ENCODE results near the gene LENG8. TPM values are rescaled to one million over a fixed set of nuclear protein-coding genes. Genes with fewer than 3 reads are reported as not detected.
"Not testable (repeated sequence)": the region's sequence is repeated elsewhere in the genome, so short reads cannot be mapped to it uniquely, and the experiment has no call there.

Gene LENG8
- total RNA-seq, 1 experiment from 2014 or later, result 55.5 TPM

DNA sequence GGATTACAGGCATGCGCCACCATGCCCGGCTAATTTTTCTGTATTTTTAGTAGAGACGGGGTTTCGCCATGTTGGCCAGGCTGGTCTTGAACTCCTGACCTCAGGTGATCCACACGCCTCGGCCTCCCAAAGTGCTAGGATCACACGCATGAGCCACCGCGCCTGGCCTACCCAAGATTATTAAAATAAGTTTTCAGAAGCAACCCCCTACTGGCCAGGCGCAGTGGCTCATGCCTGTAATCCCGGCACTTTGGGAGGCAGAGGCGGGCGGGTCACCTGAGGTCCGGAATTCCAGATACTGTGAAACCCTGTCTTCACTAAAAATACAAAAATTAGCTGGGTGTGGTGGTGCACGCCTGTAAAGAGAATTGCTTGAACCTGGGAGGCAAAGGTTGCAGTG lies 2.6 kb upstream of the LENG8 start:
- peaks cover 21% of the 10 kb centered on the region for H3K4me1 ChIP-seq (ENCODE audit: insufficient read depth, low read length)
- POLR2A ChIA-PET (ENCODE audit: unreplicated experiment), result not testable (repeated sequence)

GRCh38 chr19:54448040-54448773 lies 792 bp upstream of the LENG8 start:
- Histone ChIP-seq H3K4me3 (ENCODE audit: low read length) (peak overlapping the region; percentile 84), H3K36me3 (ENCODE audit: low read depth, low read length) (peaks cover 29% of the 10 kb centered on the region), H3K27me3 (ENCODE audit: low read length) (no peaks in the 10 kb centered on the region), H4K20me1 (ENCODE audit: low read length) (peaks cover 42% of the 10 kb centered on the region), H3K4me1 (ENCODE audit: insufficient read depth, low read length) (peaks cover 27% of the 10 kb centered on the region), H3K4me2 (ENCODE audit: low read length) (peak overlapping the region; percentile 95), H3K9me2 (replicated peaks; ENCODE audit: low read length) (no peaks in the 10 kb centered on the region), H3K79me2 (ENCODE audit: low read length) (peaks cover 73% of the 10 kb centered on the region), H2AFZ (ENCODE audit: low read length) (peak overlapping the region; percentile 53), H3K27ac (ENCODE audit: low read length) (peak overlapping the region; percentile 82), H3K9ac (ENCODE audit: low read length) (peak overlapping the region; percentile 98), H3K9me3 (ENCODE audit: low read length) (no peaks in the 10 kb centered on the region), H3F3A (ENCODE audit: low read length, unreplicated experiment) (no peaks in the 10 kb centered on the region)
- CTCF ChIA-PET, result interaction anchor here (0.6 to 1.1 kb wide), 3 partner anchors 14 to 278 kb away, joined by 3 to 4 read pairs (median 3); partner anchors contain the start of gene LENG9
- TF ChIP-seq EZH2phosphoT487 (IDR thresholded peaks at IDR 0.05; ENCODE audit: borderline replicate concordance, low read length) (no peak), EZH2 (IDR thresholded peaks at IDR 0.05; ENCODE audit: low read length, unreplicated experiment) (no peak), CTCF (conservative IDR thresholded peaks at IDR 0.05; ENCODE audit: low read depth, low read length) (no peak)
- peak; percentile 35 for ATAC-seq
- TSS peak; percentile 65 for BruUV-seq (replicated peaks)
- POLR2A ChIA-PET (ENCODE audit: unreplicated experiment), result interaction anchor here (0.6 to 1.0 kb wide), 4 partner anchors 15 to 719 kb away, joined by 3 to 6 read pairs (median 4); partner anchors contain the start of genes LENG9 and MBOAT7
- intact Hi-C loops (cut with micrococcal nuclease), result loop anchor here (2.0 kb wide), 1 partner anchor 15 kb away; the partner anchor contains the start of gene LENG9
- DNase-seq, result peak; percentile 54

More for the DNA sequence above, 2.6 kb upstream of the LENG8 start:
- CTCF ChIA-PET; ATAC-seq; H3K4me2 ChIP-seq (ENCODE audit: low read length); H3F3A ChIP-seq (ENCODE audit: low read length, unreplicated experiment); H3K27me3 ChIP-seq (ENCODE audit: low read length); H3K9ac ChIP-seq (ENCODE audit: low read length); H3K9me2 ChIP-seq (replicated peaks; ENCODE audit: low read length); DNase-seq; BruUV-seq (replicated peaks); H3K27ac ChIP-seq (ENCODE audit: low read length); H2AFZ ChIP-seq (ENCODE audit: low read length); H3K9me3 ChIP-seq (ENCODE audit: low read length); H3K4me3 ChIP-seq (ENCODE audit: low read length); intact Hi-C loops (cut with micrococcal nuclease): not testable (repeated sequence)
- TF ChIP-seq CTCF (conservative IDR thresholded peaks at IDR 0.05; ENCODE audit: low read depth, low read length), result peak; percentile 30; the same call in 1 of the 2 replicates
- Histone ChIP-seq H4K20me1 (ENCODE audit: low read length) (peaks cover 24% of the 10 kb centered on the region), H3K79me2 (ENCODE audit: low read length) (peaks cover 54% of the 10 kb centered on the region), H3K36me3 (ENCODE audit: low read depth, low read length) (peaks cover 11% of the 10 kb centered on the region; the same call in 1 of the 2 replicates)

- Histone ChIP-seq H3K9me3 (ENCODE audit: low read length) (no peaks in the 10 kb centered on the region), H3K9ac (ENCODE audit: low read length) (peak overlapping the region; percentile 98), H3F3A (ENCODE audit: low read length, unreplicated experiment) (no peaks in the 10 kb centered on the region), H4K20me1 (ENCODE audit: low read length) (peaks cover 51% of the 10 kb centered on the region), H3K36me3 (ENCODE audit: low read depth, low read length) (peaks cover 42% of the 10 kb centered on the region), H3K79me2 (ENCODE audit: low read length) (peaks cover 87% of the 10 kb centered on the region), H3K4me1 (ENCODE audit: insufficient read depth, low read length) (peaks cover 27% of the 10 kb centered on the region), H3K9me2 (replicated peaks; ENCODE audit: low read length) (no peaks in the 10 kb centered on the region), H3K4me2 (ENCODE audit: low read length) (peak overlapping the region; percentile 95), H3K27ac (ENCODE audit: low read length) (peak overlapping the region; percentile 82), H3K4me3 (ENCODE audit: low read length) (peak overlapping the region; percentile 84), H2AFZ (ENCODE audit: low read length) (peak overlapping the region; percentile 74; the same call in 1 of the 2 replicates), H3K27me3 (ENCODE audit: low read length) (no peaks in the 10 kb centered on the region)
- ATAC-seq (no peak), DNase-seq (no peak)
- ChIA-PET POLR2A (ENCODE audit: unreplicated experiment) (interaction anchor here (0.7 kb wide), 1 partner anchor 208 kb away, joined by 3 read pairs; no protein-coding TSS in a partner anchor), CTCF (no interaction called here)
- BruUV-seq (replicated peaks), result no TSS peak
- intact Hi-C loops (cut with micrococcal nuclease), result loop anchor here (2.0 kb wide), 1 partner anchor 13 kb away; the partner anchor contains the start of gene LENG9
- TF ChIP-seq EZH2 (IDR thresholded peaks at IDR 0.05; ENCODE audit: low read length, unreplicated experiment) (no peak), CTCF (conservative IDR thresholded peaks at IDR 0.05; ENCODE audit: low read depth, low read length) (no peak), EZH2phosphoT487 (IDR thresholded peaks at IDR 0.05; ENCODE audit: borderline replicate concordance, low read length) (no peak)
Observed at GRCh38 chr19:54449701-54450069, 686 bp downstream of the LENG8 start.

Data from PC-3 (cell line).